MM.1S (cell line): ENCODE results near the gene GRIK4.

ENCODE experiments used
- CTCF ChIP-seq: fragments of 300-600 bp; sonication (generic); IDR thresholded peaks from 2 replicates; pipeline ENCODE4 v1.5.1; 2016; ENCODE audit warnings: antibody characterized with exemption, low read length, mixed read lengths
- EZH2phosphoT487 ChIP-seq: fragments of 300-600 bp; sonication (generic); IDR thresholded peaks from 2 replicates; pipeline ENCODE4 v1.6.1; 2018; ENCODE audit warnings: antibody characterized with exemption, low read length

- TF ChIP-seq CTCF, result no peak
- TF ChIP-seq EZH2phosphoT487, result no peak
These were observed 206.1 kb downstream of the GRIK4 start for GRCh38 chr11:120717623-120718022.
